HEK293T (cell line): ENCODE data around the gene AOPEP.

Experiments
- ELF4 ChIP-seq: fragments of 450-650 bp; IDR thresholded peaks from 2 replicates; pipeline ENCODE4 v1.6.1; 2017; ENCODE audit warnings: antibody characterized with exemption
- FOXK2 ChIP-seq: fragments of 450-650 bp; IDR thresholded peaks from 2 replicates; pipeline ENCODE4 v1.6.1; 2016; ENCODE audit warnings: mild to moderate bottlenecking
- FOXM1 ChIP-seq: fragments of 450-650 bp; IDR thresholded peaks from 2 replicates; pipeline ENCODE4 v1.6.1; 2017; ENCODE audit warnings: mild to moderate bottlenecking, borderline replicate concordance
- L3MBTL2 ChIP-seq: fragments of 450-650 bp; conservative IDR thresholded peaks from 2 replicates; pipeline ENCODE4 v1.6.1; 2016; ENCODE audit warnings: mild to moderate bottlenecking
- NFRKB ChIP-seq: fragments of 450-650 bp; IDR thresholded peaks from 2 replicates; pipeline ENCODE4 v1.6.1; 2016; ENCODE audit warnings: mild to moderate bottlenecking, moderate library complexity

- TF ChIP-seq FOXK2 (no peak), NFRKB (no peak), FOXM1 (no peak), ELF4 (no peak), L3MBTL2 (no peak)
These were observed 328.9 kb downstream of the AOPEP start for GRCh38 chr9:95055334-95055850.
